NCI-H526 (cell line): ENCODE measurements around the gene MAGEA12.
"Not testable (repeated sequence)": the region's sequence is repeated elsewhere in the genome, so short reads cannot be mapped to it uniquely, and the experiment has no call there.

Source experiments
- DNase-seq, 2 experiments: peaks; one replicate each; lab custom pipeline; 2025; lab: John Stamatoyannopoulos, UW

The MAGEA12 gene

DNA sequence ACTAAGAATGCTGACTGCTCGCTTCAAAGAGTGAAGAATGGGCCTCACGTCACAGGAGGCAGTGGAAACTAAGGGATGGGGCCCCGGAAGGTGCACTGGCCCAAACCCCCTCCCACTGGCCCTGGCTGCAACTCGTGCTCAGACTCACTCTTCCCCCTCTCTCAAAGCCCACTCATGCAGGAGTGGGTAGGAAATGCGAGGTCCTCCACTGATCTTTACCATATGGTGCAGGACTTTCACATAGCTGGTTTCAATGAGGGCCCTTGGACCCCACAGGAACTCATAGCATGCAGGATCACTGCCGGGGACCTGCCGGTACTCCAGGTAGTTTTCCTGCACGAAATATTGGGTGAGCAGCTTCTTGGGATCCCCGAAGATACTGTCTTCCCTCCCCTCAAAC is 33.0 kb downstream of the MAGEA12 start:
- not testable (repeated sequence) for DNase-seq

DNA sequence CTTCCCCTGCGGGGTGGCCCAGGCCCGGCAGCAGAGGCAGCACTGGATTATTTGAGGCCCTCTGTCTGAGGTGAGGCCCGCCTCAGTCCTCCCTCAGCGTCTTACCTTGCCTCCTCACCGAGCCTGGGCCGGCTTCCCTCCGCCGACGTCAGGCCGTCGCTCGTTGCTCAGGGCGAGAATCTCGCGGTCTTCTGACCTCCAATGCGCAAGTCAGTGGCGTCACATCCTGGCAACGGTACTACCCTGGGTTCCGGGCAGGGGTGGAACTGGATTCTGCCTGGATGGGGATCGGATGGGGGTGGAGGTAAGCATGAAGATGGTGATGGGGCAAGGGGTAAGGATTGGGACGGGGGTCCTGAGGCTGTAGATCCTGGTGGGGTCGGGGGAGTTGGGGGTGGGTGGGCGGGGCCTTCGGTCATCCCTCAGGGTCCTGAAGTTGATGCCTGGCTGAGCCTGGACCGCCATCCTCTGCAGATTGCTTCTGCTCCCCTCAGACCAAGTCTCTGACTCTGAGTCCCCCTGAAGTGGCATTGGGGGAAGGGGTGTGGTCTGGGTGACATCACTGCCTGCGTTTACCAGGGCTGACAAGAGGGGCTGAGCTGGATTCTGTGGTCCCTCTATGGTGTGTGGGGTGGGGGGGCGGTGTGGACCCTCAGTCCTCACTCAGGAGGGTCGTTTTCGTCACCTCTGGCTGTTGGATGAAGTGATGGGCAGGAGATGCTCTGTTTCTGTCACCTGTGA is 36.2 kb downstream of the MAGEA12 start, which contains the start of gene MAGEA6:
MAGEA6 (minus strand) TSS at position 141 of the 741 bp plus-strand sequence. CDS start 2,039 bp downstream, outside the sequence.
- not testable (repeated sequence) for DNase-seq

GRCh38 chrX:152787062-152787461 is 53.5 kb downstream of the MAGEA12 start:
- not testable (repeated sequence) for DNase-seq
